GM18499 (cell line): Measurements from ENCODE around the gene RAET1G.
"Not testable (repeated sequence)": the region's sequence is repeated elsewhere in the genome, so short reads cannot be mapped to it uniquely, and the experiment has no call there.

Experiments used
- ATAC-seq: cut with Tn5 transposase; IDR thresholded peaks from one replicate; pipeline ENCODE4 v1.9.1; 2021; ENCODE audit warnings: moderate number of reproducible peaks; ENCODE audit not compliant: insufficient read depth, unreplicated experiment

RAET1G gene

GRCh38 chr6:149922642-149923326, at the start of gene RAET1G:
Gene RAET1G, minus strand, starts transcription at chr6:149923121. Its CDS starts 111 bp downstream, at chr6:149923010.
- no peak for ATAC-seq

- ATAC-seq, result no peak
These were observed 46.7 kb upstream of the RAET1G start for GRCh38 chr6:149969635-149970034.

GRCh38 chr6:149968909-149969308, 46.0 kb upstream of the RAET1G start:
- not testable (repeated sequence) for ATAC-seq

- not testable (repeated sequence) for ATAC-seq
These were observed 45.1 kb upstream of the RAET1G start for GRCh38 chr6:149967999-149968398.

- ATAC-seq, result no peak
These were observed 44.7 kb upstream of the RAET1G start for GRCh38 chr6:149967591-149967990.

- ATAC-seq, result not testable (repeated sequence)
These were observed 43.4 kb upstream of the RAET1G start for GRCh38 chr6:149966319-149966718.

GRCh38 chr6:149965194-149966020, 42.5 kb upstream of the RAET1G start:
- no peak for ATAC-seq

GRCh38 chr6:149964308-149965193, 41.6 kb upstream of the RAET1G start:
- ATAC-seq, result no peak

- no peak for ATAC-seq
These were observed 40.8 kb upstream of the RAET1G start, which contains the start of gene ULBP1 for GRCh38 chr6:149963462-149964307. Gene ULBP1, plus strand, starts transcription at chr6:149963943. Its CDS starts 107 bp downstream, at chr6:149964050.

GRCh38 chr6:149963212-149963461, 40.2 kb upstream of the RAET1G start:
- no peak for ATAC-seq

- ATAC-seq, result no peak
These were observed 39.7 kb upstream of the RAET1G start for GRCh38 chr6:149962461-149963211.

GRCh38 chr6:149961728-149962425, 39.0 kb upstream of the RAET1G start:
- no peak for ATAC-seq

GRCh38 chr6:149960488-149960887, 37.6 kb upstream of the RAET1G start:
- no peak for ATAC-seq

- not testable (repeated sequence) for ATAC-seq
These were observed 36.9 kb upstream of the RAET1G start for GRCh38 chr6:149959806-149960205.

GRCh38 chr6:149958124-149958523, 35.2 kb upstream of the RAET1G start:
- not testable (repeated sequence) for ATAC-seq

- not testable (repeated sequence) for ATAC-seq
These were observed 32.9 kb upstream of the RAET1G start for GRCh38 chr6:149955654-149956317.

GRCh38 chr6:149954984-149955653, 32.2 kb upstream of the RAET1G start:
- ATAC-seq, result not testable (repeated sequence)
